HL-60 (cell line): ENCODE results near the gene MGME1.

ENCODE experiments used
- DNase-seq, 2 experiments: peaks; one replicate each; pipeline ENCODE4 v3.0.0-alpha.2; 2010 to 2020; ENCODE audit warnings: low read depth in 1 of 2, low spot score in 1 of 2
- H3K27ac ChIP-seq: fragments of 250-450 bp; sonication (Bioruptor Pico); replicated peaks from 2 replicates; pipeline ENCODE4 v1.5.1; 2020; ENCODE audit warnings: mild to moderate bottlenecking, moderate library complexity
- H3K27me3 ChIP-seq: fragments of 250-450 bp; sonication (Bioruptor Pico); 2 replicates; pipeline ENCODE4 v1.5.1; 2021; ENCODE audit warnings: mild to moderate bottlenecking, moderate library complexity; ENCODE audit not compliant: insufficient read depth, poor library complexity, severe bottlenecking
- H3K4me3 ChIP-seq: replicated peaks from 2 replicates; pipeline ENCODE4 v1.5.1; 2011; ENCODE audit warnings: mild to moderate bottlenecking, control low read depth, low read length; ENCODE audit not compliant: insufficient read depth
- GABPA ChIP-seq: IDR thresholded peaks from 2 replicates; pipeline ENCODE4 v1.6.1; 2012; ENCODE audit warnings: low read depth
- POLR2AphosphoS5 ChIP-seq: IDR thresholded peaks from 2 replicates; pipeline ENCODE4 v1.6.1; 2012; ENCODE audit warnings: low read depth
- SPI1 ChIP-seq: IDR thresholded peaks from 2 replicates; pipeline ENCODE4 v1.6.1; 2012; ENCODE audit warnings: low read depth, mild to moderate bottlenecking, borderline replicate concordance
- TF ChIP-seq, protein P1 (sequence below): IDR thresholded peaks from one replicate; pipeline ENCODE4 v1.5.1; 2011; ENCODE audit warnings: low read length, control low read depth, inconsistent platforms; ENCODE audit not compliant: insufficient read depth
- TF ChIP-seq, protein P2 (sequence below): IDR thresholded peaks from 2 replicates; pipeline ENCODE4 v1.6.1; 2012; ENCODE audit warnings: low read depth; ENCODE audit not compliant: insufficient replicate concordance

Gene MGME1

DNA sequence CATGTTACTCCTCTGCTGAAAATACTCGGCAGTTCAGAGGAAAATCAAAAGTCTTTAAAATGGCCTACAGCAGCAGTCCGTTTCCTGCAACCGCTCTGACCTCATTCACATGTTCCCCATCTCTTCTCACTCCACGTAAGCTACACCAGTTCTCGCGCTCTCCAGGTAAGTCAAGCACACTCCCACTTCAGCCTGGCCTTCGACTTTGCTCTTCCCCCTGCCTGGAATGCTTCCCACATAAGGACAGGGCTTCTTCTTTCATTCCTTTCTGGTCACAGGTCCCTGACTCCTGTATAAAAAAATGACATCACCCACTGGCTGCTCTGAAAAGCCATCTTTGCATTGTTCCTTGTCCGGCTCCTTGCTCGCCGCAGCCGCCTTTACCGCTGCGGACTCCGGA, 42.7 kb downstream of the MGME1 start:
- H3K4me3 ChIP-seq, result no peak overlapping the region
- no peak for DNase-seq
- no peaks in the 10 kb centered on the region for H3K27me3 ChIP-seq
- no peak overlapping the region for H3K27ac ChIP-seq
- TF ChIP-seq, protein P1, sequence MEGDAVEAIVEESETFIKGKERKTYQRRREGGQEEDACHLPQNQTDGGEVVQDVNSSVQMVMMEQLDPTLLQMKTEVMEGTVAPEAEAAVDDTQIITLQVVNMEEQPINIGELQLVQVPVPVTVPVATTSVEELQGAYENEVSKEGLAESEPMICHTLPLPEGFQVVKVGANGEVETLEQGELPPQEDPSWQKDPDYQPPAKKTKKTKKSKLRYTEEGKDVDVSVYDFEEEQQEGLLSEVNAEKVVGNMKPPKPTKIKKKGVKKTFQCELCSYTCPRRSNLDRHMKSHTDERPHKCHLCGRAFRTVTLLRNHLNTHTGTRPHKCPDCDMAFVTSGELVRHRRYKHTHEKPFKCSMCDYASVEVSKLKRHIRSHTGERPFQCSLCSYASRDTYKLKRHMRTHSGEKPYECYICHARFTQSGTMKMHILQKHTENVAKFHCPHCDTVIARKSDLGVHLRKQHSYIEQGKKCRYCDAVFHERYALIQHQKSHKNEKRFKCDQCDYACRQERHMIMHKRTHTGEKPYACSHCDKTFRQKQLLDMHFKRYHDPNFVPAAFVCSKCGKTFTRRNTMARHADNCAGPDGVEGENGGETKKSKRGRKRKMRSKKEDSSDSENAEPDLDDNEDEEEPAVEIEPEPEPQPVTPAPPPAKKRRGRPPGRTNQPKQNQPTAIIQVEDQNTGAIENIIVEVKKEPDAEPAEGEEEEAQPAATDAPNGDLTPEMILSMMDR, result no peak
- TF ChIP-seq SPI1, result no peak
- no peak for TF ChIP-seq POLR2AphosphoS5
- TF ChIP-seq, protein P2, sequence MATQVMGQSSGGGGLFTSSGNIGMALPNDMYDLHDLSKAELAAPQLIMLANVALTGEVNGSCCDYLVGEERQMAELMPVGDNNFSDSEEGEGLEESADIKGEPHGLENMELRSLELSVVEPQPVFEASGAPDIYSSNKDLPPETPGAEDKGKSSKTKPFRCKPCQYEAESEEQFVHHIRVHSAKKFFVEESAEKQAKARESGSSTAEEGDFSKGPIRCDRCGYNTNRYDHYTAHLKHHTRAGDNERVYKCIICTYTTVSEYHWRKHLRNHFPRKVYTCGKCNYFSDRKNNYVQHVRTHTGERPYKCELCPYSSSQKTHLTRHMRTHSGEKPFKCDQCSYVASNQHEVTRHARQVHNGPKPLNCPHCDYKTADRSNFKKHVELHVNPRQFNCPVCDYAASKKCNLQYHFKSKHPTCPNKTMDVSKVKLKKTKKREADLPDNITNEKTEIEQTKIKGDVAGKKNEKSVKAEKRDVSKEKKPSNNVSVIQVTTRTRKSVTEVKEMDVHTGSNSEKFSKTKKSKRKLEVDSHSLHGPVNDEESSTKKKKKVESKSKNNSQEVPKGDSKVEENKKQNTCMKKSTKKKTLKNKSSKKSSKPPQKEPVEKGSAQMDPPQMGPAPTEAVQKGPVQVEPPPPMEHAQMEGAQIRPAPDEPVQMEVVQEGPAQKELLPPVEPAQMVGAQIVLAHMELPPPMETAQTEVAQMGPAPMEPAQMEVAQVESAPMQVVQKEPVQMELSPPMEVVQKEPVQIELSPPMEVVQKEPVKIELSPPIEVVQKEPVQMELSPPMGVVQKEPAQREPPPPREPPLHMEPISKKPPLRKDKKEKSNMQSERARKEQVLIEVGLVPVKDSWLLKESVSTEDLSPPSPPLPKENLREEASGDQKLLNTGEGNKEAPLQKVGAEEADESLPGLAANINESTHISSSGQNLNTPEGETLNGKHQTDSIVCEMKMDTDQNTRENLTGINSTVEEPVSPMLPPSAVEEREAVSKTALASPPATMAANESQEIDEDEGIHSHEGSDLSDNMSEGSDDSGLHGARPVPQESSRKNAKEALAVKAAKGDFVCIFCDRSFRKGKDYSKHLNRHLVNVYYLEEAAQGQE, result no peak
- no peak for TF ChIP-seq GABPA

DNA sequence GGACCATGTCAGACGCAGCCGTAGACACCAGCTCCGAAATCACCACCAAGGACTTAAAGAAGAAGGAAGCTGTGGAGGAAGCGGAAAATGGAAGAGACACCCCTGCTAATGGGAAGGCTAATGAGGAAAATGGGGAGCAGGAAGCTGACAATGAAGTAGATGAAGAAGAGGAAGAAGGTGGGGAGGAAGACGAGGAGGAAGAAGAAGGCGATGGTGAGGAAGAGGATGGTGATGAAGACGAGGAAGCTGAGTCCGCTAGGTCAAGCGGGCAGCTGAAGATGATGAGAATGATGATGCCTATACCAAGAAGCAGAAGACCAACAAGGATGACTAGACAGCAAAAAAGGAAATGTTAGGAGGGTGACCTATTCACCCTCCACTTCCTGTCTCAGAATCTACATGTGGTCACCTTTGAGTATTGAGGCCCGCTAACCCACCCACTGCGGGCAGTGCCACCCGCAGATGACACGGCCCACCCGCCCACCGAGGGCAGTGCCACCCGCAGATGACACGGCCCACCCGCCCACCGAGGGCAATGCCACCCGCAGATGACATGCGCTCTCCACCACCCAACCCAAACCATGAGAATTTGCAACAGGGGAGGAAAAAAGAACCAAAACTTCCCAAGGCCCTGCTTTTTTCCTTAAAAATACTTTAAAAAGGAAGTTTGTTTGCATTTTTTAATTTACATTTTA, 43.3 kb downstream of the MGME1 start:
- Histone ChIP-seq H3K27me3 (no peaks in the 10 kb centered on the region), H3K27ac (no peak overlapping the region), H3K4me3 (no peak overlapping the region)
- DNase-seq, result no peak
- no peak for TF ChIP-seq SPI1
- TF ChIP-seq, protein P2, result no peak
- TF ChIP-seq POLR2AphosphoS5, result no peak
- TF ChIP-seq GABPA, result no peak
- TF ChIP-seq, protein P1, result no peak

DNA sequence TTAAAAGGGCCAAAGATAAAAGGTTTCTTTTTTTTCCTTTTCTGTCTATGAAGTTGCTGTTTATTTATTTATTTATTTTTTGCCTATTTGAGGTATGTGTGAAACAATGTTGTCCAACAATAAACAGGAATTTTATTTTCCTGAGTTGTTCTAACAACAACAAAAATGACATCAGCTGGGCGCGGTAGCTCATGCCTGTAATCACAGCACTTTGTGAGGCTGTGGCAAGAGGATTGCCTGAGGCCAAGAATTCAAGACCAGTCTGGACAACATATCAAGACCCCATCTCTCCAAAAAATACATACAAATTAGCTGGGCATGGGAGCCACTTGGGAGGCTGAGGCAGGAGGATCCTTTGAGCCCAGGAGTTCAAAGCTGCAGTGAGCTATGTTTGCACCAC, 44.1 kb downstream of the MGME1 start:
- Histone ChIP-seq H3K27ac (no peak overlapping the region), H3K27me3 (no peaks in the 10 kb centered on the region), H3K4me3 (no peak overlapping the region)
- TF ChIP-seq GABPA (no peak), POLR2AphosphoS5 (no peak), SPI1 (no peak)
- TF ChIP-seq, protein P1, result no peak
- TF ChIP-seq, protein P2, result no peak
- no peak for DNase-seq
